Activated CD4-positive, alpha-beta T cell treated with anti-CD3 and anti-CD28 coated beads for 48 hours (primary cell): ENCODE results near the gene GPAM.
"Not testable (repeated sequence)": the region's sequence is repeated elsewhere in the genome, so short reads cannot be mapped to it uniquely, and the experiment has no call there.

Source experiments
- DNase-seq: peaks from one replicate; pipeline ENCODE4 v3.0.0-alpha.2; 2020

GPAM gene, protein sequence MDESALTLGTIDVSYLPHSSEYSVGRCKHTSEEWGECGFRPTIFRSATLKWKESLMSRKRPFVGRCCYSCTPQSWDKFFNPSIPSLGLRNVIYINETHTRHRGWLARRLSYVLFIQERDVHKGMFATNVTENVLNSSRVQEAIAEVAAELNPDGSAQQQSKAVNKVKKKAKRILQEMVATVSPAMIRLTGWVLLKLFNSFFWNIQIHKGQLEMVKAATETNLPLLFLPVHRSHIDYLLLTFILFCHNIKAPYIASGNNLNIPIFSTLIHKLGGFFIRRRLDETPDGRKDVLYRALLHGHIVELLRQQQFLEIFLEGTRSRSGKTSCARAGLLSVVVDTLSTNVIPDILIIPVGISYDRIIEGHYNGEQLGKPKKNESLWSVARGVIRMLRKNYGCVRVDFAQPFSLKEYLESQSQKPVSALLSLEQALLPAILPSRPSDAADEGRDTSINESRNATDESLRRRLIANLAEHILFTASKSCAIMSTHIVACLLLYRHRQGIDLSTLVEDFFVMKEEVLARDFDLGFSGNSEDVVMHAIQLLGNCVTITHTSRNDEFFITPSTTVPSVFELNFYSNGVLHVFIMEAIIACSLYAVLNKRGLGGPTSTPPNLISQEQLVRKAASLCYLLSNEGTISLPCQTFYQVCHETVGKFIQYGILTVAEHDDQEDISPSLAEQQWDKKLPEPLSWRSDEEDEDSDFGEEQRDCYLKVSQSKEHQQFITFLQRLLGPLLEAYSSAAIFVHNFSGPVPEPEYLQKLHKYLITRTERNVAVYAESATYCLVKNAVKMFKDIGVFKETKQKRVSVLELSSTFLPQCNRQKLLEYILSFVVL

DNA sequence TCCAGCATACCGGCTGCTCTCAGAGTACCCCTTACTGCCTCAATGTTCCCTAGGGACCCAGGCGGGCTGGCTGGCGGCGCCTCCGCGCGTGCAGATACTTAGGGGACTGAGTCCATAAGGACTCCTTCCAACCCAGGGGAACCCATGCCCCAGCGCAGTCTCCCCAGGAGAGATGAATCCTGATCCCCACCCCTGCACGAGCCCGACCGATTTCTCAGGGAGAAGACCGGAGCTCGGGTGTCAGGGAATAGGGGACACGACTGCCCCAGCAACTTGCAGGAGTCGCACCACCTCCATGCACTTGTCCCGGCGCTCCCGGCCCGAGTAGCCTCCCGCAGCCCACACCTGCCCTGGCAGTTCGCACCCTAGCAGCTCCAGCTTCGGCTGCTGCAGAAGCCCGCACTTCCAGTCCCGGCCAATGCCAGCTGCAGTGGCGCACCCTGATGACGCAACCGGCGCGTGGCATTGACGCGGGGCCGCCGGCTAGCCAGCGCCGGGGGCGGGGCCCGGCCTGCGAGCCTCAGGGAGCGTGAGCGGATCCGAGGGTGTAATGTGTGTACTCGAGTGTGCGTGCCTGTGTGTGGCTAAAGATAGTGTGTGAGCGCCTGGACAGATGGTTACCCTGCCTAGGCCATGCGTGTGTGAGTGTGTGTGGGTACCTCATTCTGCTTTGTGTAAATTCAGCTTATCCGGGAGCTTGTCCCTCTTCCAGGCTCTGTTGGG lies at the start of gene GPAM:
GPAM (minus strand) TSS at position 437 of the 723 bp plus-strand sequence. CDS start 1,981 bp downstream, outside the sequence.
- peak; percentile 98 for DNase-seq

DNA sequence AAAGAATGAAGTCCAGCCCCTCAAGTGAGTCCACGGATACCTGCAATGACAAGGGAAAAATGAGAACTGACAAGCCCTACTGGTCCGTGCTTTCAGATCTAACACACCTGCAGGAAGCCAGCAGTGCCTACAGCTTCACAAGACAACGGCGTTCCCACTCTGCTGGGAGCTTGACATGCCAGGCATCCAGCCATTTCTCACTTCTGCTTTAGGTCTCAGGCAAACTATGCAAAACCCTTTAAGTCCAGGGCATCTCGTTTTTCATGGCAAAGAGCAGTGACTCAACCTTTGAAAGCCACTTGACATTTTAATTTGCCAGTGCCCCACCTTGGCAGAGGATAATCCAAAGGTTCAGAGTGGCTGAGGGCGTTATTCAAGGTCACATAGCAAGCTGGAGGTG lies 49.1 kb upstream of the GPAM start:
- no peak for DNase-seq

DNA sequence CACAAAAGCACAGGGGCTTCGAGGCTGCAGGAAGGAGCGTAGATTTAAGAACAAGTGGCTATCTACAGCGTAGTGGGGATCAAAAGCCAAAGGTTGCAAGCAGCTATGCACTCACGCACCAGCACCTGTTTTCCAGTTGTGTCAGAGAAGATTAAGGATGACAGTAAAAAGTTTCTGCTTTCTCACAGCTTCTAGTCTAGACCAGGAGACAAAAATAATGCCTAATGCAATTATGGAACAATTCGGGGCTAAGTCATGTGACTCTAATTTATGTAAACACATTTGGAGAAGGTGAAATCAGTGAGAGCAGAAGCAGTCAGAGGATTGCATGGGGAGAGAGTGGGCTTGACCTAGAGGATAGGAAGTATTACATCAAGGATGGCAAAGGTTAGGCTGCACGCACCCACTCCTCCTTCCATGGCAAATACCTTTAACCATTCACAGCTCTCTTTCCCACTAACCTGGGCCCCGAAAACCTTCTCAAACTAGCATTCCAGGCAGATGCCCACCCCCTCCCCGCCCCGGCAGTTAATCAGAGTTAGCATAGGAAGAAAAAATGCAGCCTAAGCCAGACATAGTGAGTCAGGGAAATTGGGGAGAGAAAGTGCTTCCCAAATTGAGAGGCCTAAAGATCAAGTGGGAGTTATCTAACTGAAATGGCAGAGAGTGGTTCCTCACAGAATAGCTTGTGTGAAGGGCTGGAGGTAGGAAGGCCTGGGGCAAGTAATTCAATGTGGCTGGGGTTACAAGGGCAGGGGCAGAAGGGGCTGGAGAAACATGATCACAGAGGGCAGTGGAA lies 48.2 kb upstream of the GPAM start:
- no peak for DNase-seq

DNA sequence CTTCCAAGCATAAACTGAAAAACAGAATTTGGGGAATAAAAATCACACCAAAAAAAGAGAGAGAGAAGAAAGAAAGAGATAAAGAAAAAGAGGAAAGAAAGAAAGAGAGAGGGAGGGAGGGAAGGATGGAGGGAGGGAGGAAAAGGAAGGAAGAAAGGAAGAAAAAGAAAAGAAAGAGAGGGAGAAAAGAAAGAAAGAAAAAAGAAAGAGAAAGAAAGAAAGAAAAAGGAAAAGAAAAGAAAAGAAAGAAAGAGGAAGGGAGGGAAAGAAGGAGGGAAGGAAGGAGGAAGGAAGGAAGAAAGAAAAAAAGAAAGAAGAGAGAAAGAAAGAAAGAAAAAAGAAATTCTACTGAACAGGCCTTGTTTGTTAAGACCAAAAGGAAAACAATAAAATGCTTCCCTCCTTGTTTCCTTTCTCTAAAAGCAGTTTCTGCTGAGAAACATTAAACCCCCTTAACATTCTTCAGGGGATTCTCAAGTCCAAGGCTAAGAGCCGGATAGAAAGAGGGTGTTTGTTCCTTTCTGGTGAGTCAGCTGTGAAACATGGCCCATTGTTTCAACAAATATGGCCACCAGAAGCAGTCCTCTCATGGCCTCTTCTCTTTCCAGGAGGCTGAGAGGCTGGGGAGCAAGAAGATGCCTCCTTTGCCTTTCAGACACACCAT lies 46.9 kb upstream of the GPAM start:
- DNase-seq: no peak

DNA sequence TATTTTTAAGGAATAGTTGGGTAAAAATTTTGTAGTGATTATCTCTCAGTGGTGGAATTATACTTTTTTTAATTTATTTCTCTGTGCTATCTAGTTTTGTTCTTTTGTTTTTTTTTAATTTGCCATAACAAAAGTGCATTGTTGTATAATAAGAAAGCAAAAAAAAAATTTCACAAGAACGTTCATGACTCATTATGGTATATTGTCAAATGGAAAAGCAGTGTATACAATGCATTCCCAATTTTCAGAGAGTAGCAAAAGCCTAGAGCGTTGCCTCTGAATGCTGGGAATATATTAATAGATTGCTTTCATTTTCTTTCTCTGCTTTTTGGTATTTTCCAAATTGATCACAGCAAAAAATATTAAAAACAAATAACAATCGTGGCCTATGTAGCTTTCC lies 46.3 kb upstream of the GPAM start:
- DNase-seq: no peak

DNA sequence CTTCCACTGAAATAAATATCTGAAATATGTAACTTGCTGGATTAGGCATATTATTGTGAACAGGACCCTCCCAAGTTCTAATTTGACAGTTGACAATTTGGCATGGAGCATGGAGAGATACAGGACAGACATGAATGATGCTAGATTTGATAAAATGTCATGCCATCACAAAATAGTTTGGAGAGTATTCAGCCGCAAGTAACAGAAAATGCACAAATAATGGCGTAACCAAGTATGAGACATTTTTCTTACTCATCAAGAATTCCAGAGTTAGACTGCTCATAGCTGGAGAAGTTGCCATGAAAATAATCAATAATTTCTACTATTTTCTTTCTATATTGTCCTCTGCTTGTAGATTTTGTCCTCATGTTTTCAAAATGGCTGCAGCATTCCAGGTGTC lies 45.5 kb upstream of the GPAM start:
- DNase-seq: no peak

DNA sequence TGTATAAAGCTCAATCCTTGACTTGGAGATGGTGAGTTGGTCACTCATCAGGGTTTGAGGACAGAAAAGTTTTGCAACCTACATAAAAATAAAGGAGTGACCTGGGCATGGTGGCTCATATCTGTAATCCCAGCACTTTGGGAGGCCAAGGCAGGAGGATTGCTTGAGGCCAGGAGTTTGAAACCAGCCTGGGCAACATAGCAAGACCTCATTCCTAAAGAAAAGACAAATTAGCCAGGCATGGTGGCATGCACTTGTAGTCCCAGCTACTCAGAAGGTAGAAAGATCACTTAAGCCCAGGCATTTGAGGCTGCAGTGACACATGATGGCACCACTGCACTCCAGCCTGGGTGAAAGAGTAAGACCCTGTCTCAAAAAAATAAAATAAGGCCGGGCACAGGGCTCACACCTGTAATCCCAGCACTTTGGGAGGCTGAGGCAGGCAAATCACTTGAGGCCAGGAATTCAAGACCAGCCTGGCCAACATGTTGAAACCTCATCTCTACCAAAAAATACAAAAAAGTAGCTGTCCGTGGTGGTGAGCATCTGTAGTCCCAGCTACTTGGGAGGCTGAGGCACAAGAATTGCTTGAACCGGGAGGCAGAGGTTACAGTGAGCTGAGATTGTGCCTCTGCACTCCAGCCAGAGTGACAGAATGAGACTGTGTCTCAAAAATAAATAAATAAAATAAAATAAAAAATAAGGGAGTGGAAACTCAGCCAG lies 45.0 kb upstream of the GPAM start:
- DNase-seq: not testable (repeated sequence)

DNA sequence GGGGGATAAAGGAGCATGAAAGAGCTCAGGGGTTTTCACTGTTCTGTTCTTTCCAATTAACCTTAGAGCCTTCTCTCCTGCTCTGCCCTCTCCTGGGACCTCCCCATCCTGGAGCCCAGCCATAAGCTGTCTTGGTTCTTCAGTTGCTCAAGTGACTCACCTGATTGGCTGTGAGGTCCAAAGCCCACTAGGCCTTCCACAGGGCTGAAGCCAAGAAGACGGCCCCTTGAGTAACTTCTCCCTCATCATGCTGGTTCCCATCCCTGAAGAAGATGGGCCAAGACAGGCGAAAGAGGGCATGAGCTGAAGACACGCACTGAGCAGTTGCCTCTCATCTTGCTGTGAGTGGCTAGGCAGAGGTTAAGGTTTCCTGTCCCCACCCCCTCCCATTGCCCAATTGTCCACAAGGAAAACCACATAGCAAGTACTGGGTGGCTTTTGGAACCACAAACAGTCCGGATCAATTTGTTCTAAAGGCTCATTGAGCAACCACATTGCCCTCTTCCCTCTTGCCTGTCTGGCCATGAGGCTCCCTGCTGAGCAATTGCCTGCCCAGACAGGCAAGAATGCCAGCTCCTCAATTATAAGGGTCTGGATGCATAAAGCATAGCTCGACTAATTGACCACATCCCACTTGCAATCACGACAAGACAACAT lies 43.9 kb upstream of the GPAM start:
- DNase-seq: no peak

DNA sequence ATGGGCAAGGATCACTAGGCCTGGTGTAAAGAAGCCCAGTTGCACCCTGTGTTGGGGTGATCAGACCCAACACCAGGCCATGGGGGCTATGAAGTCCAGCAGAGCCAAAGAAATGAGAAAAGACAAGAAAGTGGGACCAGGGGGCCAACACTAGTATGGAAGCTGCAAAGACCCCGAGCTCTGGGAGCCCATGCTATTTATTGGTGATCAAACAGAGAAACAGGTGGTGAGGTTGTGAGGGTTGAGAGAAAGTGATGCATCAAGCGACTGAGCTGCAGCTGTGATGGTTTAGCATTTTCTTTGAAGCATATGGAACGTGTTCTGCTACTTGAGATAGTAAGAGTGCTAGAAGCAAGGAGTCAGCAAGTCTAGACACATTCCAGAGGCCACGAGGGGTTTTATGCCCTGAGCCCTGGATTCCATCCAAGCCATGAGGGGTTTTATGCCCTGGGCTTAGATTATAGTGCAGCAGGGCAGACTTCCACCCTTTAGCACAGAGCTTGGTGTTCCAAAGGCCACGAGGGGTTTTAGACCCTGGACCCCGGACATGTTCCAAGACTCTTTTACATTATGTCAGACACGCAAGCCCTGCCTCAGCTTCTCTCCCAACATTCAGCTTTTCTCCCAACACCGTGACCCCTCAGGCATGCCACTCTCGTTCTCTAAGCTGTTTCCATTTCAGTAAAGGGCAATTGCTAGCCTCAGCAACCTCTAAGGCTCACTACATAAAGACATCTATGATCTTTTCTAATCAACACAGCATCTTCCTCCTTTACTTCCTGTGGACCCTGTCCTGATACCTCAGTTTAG lies 43.1 kb upstream of the GPAM start:
- DNase-seq: no peak

DNA sequence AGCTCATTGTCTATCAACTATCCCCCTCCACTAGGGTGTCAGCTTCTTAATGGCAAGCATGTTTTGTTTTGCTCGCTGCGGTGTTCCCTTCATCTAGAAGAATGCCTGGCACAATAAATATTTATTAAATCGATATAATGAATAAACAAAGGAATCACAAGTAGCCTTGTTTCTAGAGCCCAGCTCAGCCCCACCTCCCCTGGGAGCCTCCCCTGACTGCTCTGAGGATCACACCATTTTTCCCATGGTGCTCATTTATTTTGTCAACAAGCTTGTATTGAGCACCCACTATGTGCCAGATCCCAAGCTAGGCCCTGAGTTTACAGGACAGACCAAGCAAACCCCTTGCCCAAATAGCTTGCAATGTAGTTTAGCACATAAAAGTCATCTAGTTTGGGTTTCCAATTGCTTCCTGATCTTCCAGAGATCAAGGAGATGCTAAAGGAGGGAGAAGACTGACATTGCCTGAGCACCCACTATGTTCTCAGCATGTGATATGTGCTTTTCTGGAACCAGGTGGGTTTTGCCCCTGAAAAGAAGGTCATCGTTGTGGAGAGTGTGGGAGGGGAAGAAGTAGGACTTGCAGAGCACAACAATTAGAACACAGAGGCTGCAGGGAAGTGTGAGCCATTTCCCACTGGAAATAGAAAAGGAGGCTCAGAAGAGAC lies 42.3 kb upstream of the GPAM start:
- no peak for DNase-seq

DNA sequence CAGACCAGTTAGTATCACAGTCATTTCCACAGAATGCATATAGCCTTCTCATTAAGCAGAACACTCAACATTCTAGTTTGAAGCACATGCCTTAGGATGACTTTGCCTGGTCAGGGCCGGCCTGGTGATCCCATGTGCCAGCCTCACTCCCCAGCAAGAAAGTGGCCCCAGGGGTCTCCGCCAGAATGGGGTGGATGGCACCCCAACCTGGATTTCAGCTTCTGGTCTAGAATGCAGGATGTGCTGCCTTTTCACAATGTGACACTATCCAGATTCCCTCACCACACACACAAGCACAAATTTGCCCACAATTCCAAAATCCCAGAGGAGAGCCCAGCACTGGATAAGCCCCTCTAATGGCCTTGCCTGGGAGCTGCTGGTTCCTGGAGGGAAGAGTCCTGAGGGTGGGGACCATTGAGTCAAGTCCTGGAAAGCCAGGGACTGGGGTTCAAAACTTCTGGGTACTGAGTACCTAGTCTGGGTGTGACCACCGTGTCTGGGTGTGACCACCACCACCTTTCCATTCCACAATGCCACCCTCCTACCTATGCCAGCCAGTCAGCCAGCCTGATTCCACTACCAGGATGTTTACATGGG lies 41.5 kb upstream of the GPAM start:
- DNase-seq: no peak

DNA sequence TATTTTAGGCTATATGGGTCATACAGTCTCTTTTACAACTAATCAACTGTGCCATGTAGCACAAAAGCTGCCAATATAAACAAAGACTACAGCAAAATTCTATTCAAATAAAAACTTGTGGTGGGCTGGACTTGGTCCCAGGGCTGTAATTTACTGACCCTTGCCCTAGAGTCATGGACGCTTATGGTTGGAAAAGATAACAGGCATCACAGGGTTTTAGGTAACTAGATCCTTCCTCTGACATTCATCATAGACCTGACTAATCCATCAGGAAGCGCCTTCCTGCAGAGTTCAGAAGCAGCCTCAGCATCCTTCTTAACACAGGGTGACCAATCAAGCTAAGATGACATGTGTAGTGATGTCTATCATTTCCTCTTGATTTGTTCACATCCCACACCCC lies 40.2 kb upstream of the GPAM start:
- DNase-seq: no peak

DNA sequence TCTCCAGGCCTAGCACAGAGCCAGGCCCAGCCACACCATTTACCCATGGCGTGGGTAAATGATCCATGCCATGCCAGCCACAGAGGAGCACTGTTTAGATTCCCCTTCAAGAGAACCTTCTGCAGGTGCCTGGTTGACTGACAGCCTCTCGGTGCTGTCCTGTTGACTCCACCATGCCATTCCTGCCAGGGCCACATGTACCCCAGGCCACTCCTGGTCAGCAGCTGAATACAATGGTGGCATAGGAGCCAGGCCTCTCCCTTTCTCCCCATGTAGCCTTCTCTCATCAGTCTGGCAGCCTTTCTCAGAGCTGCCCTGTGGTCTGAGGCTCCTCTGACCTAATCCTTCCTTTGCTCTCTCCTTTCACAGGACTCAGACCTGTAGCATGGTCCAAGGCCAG lies 39.2 kb upstream of the GPAM start:
- DNase-seq: no peak

DNA sequence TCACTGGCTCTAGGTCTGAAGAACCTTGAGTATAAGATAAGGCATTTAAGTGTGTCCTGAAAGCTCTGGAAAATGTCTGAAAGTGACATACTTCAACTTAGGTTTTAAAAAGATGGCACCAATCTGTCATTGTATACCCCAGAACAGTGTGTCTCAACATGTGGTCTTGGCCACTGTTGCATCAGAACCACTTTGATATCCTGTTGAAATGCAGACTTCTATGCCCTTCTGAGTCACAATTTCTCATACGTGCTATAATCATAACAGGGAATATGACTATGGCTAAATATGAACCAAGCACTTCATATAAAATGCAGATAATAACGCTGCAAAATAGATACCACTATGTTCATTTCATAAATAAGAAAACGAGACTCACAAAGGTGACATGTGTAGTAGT lies 38.0 kb upstream of the GPAM start:
- DNase-seq: no peak

DNA sequence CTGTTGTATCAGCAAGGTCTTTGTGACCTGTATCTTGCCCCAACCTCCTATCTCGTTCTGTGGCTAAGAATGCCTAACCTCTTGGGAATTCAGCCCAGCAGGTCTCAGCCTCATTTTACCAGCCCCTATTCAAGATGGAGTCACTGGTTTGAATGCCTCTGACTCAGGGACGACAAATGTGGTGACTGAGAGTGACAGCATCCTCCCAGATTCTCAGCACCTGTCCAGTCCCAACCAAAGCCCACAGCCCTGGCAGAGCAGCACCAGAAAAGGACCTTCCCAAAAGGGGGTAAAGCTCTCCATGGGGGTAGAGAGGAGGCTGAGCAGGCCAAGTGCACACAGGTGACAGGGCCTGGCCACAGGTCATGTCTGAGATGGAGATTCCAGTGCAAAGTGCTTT lies 35.4 kb upstream of the GPAM start:
- no peak for DNase-seq

DNA sequence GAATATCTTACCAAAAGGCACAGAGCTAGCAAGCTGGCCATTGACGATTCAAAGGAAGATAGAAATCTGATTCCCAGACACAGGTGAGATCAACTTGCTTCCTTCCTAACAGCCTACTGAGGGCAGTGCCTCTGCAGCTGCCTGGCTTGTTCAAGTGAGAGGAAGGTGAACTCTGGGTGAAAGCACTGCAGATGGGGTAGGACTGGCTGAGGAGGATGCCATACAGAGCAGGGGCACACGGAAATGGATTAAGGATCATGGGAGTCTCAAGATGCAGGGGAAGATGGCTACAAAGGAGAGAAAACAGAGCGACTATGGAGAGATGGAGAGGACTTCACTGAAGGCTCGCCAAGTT lies 34.4 kb upstream of the GPAM start:
- no peak for DNase-seq

DNA sequence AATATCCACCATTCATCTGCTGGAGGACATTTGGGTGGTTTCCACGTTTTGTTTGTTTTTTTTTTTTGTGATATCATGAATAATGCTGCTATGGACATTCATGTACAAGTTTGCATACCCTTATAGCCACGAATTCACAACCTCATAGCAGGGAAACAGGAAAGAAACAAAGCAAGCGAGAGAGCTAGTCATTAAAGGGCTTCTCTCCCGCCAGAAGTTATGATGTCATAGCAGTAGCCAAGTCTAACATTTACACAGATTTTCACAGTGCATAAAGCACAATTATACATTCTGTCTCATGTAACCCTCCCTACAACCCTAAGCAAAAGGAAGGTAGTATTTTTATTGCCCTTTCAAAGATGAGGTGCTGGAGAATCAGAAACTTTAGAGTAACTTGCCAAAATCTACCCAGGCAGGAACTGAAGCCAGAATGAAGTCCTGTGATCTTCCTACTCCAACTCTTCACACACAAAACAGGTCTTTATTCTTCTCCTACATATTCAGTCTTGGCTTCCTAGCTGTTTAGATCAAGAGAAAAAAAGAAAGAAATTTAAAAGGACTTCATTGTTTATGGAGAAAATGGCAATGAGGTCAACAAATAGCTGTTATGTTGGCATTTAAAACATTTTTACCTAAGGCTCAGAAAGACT lies 33.9 kb upstream of the GPAM start:
- no peak for DNase-seq

DNA sequence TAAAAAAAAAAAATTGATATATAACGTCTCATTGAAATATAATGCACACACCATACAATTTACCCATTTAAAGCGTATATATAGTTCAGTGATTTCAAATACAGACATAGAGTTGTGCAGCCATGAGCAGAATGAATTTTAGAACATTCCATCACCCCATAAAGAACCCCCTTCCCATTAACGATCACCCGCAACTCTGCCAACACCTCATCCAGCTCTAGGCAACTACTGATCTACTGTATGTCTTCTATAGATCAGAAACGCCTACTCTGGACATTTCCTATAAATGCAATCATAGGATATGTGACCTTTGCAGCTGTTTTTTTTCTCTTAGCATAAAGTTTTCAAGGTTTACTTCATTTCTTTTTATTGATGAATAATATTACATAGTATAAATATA lies 33.4 kb upstream of the GPAM start:
- DNase-seq: no peak

DNA sequence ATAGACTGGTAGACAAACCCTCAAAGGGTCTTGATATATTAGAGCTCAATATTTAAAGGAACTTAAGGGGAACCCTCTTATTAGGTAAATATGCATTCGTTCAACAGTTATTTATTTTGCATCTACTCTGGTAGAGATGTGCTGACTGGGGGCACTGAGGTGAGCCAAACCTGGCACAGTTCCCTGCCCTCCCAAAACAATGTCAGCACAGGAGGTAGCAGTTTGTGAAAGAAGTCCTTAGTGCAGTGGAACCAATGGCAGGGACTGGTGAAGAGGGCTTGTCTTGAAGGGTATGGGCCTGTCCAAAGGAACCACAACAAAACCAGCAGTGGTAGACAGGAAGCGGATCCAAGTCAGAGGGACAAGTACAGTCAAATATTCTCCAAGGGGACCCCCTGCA lies 32.6 kb upstream of the GPAM start:
- DNase-seq: no peak
